Measurements from ENCODE around the gene EML4.

Gene EML4

DNA sequence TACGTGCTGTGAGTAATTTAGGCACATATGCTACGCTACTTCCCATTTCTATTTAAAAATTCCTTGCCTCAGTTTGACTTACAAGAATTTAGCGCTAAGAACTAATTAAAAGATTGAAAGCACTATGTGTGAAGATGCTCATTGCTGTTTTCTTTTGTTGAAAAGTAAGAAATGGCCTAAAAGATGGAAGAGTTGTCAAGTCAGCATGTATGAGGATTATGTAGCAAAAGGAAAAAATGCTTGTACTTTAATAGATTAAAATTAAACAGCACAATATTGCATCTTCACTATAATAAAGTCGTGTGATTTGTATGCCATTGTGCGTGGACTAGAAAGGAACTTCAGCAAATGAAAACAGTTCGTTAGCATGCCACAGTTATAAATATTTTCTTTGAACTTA is 114.9 kb downstream of the EML4 start:
- no peak for DNase-seq (ENCODE audit: low read depth, low spot score)
- H3K4me3 ChIP-seq (ENCODE audit: low read length): no peak overlapping the region

DNA sequence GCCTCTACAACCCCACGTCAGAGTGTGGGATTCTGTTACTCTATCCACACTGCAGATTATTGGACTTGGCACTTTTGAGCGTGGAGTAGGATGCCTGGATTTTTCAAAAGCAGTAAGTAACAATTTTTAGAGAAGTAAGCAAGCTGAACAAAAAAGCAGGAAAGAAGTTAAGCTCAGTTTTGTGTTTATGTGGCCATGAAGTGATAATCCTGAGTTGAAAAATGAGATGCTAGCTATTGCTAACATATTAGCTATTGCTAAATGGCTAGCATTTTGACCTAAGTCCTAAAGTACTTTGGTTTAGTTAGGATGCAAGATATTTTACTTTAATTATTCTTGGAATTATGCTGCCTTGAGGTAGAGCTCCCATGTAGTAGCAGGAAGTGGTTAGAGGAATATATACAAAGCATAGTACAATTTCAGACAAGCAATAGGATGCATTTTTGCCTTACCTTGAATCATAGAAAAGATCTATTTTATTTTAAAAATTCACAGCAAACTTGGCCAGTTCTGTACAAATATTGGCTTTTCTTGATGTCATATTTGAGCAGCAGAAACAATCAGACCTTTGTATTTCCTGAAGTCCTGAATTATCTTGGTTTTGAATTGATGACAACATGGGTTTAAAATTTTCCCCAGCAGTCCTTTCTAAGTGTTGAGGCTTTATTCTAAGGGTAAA is 117.3 kb downstream of the EML4 start:
- DNase-seq (ENCODE audit: low read depth, low spot score): no peak

DNA sequence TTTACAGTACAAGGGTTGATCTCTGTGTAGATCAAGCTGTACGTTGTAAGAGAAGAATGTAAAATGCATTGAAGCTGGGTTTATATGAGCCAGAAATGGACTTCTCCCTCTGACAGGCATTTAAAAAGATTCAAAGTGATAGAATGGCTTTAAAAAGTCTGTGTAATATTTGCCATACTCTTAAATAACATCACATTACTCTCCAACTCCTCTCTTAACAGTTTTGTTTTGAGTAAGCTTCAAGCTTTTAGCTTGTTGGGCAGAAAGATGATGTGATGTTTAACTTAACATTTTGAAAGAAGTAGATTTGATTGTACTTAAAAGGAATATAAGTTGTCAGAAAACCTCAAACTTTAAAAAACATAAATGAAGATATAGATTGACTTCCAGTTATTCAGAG is 119.7 kb downstream of the EML4 start:
- H3K4me3 ChIP-seq (ENCODE audit: low read length): no peak overlapping the region
- no peak for DNase-seq (ENCODE audit: low read depth, low spot score)

More for the DNA sequence above, 117.3 kb downstream of the EML4 start:
- H3K4me3 ChIP-seq (ENCODE audit: low read length): no peak overlapping the region

DNA sequence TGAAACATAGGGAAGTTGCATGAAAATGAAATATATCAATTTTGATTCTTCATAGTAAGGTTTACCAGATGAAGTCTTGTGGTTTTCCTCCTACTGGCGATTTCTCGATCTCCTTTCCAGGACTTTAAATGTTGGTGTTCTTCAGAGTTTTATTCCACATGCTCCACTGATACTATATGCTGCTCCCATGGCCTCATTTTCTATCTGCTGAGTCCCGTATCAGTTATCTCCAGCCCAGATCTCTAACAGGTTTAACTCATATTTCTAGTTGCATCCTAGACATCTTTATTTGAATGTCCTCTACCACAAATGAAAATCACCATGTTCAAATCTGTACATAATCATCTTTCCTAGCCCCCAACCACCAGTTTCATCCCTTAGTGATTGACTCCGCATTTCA is 120.1 kb downstream of the EML4 start:
- no peak overlapping the region for H3K4me3 ChIP-seq (ENCODE audit: low read length)
- no peak for DNase-seq (ENCODE audit: low read depth, low spot score)

DNA sequence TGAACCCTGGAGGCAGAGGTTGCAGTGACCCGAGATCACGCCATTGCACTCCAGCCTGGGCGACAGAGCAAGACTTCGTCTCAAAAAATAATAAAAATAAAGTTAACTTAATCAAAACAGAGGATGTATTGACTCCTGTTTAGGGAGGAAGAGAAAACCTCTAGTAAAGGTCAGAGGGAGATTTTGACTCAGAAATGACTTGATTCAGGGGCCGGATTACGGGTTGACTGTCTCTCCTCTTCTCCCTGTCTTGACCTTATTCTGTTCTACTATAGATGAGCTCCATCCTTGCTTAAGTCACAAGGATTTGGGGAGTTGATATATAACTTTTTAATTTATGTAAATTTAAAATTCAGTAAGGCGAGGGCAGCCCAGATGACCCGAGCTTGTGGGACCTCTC is 120.9 kb downstream of the EML4 start:
- DNase-seq (ENCODE audit: low read depth, low spot score): no peak

DNA sequence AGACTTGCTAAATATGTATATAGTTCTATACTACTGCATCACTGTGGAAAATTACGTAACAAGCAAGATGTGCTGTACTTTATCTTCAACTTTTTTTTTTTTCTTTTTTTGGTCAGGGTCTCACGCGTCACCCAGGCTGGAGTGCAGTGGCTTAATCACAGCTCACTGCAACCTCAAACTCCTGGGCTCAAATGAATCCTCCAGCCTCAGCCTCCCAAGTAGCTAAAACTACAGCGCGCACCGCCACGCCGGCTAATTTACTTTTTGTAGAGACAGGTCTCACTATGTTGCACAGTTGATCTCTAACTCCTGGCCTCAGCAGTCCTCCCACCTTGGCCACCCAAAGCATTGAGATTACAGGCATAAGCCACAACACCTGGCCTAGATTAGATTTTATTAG is 123.9 kb downstream of the EML4 start:
- H3K4me3 ChIP-seq (ENCODE audit: low read length): no peak overlapping the region
- DNase-seq (ENCODE audit: low read depth, low spot score): no peak

More for the DNA sequence above, 120.9 kb downstream of the EML4 start:
- no peak overlapping the region for H3K4me3 ChIP-seq (ENCODE audit: low read length)

DNA sequence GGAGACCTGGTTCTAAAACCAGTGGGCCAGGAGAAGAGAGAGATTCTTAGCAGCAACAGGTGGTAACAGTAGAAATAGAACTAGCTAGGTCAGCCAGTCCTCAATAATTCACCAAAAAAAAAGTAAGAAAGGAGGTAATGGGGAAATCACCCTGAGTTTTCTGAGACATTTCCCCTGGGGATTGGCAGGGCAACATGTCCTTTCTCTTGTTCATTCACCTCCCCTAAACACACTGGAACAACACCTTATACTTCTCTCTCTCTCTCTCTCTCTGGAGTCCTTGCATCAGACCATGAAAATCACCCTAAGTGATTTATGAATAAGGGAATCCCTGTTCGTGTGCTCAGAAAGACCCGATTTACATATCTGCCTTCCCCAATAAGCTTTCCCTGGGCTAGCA is 127.1 kb downstream of the EML4 start:
- no peak overlapping the region for H3K4me3 ChIP-seq (ENCODE audit: low read length)
- no peak for DNase-seq (ENCODE audit: low read depth, low spot score)

DNA sequence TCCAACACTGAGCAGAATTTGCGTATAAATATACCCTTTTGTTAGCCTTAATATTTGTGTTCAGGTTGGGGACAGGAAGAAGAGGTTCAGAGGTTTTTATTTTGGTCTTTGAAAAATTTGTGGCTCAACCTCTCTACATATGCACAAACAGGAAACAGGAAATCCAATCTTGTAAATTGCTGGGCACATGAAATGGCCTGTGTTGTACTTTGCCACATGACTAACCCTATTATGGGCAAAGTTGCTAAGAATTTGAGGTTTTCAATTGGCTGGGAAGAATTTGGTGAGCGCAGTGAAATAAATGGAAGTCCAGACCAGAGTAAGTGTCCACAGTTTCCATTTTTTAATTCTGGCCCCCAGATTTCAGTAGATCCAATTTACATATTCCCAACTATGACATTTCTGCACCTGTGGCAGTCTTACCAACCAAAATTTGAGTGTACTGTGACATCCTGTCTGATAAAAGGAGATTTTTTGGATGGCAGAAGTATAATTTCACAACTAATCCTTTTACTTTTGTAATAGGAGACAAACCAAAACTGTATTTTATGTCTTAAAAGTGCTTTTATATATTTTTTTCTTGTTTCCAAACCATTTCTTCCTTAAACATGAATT is 128.3 kb downstream of the EML4 start:
- no peak overlapping the region for H3K4me3 ChIP-seq (ENCODE audit: low read length)
- DNase-seq (ENCODE audit: low read depth, low spot score): peak; percentile 41

DNA sequence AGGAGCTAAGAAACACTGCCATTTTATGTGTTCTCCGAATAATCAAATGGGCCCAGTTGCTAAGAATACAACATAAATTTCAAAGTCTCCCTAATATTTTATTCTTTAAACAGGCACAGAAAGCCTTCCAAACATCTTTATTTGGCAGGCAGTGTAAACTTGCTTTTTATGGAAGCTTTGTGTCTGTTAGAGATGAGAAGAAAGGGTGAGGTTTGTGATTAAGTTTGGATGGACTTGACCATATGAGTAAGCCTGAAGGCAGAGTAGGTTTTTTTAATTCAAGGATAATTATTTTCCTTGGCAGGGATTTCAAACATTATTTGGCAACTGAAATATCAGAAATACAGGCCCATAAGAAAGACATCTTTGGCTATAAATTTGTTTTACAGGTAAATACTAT is 129.0 kb downstream of the EML4 start:
- DNase-seq (ENCODE audit: low read depth, low spot score): no peak
- no peak overlapping the region for H3K4me3 ChIP-seq (ENCODE audit: low read length)

DNA sequence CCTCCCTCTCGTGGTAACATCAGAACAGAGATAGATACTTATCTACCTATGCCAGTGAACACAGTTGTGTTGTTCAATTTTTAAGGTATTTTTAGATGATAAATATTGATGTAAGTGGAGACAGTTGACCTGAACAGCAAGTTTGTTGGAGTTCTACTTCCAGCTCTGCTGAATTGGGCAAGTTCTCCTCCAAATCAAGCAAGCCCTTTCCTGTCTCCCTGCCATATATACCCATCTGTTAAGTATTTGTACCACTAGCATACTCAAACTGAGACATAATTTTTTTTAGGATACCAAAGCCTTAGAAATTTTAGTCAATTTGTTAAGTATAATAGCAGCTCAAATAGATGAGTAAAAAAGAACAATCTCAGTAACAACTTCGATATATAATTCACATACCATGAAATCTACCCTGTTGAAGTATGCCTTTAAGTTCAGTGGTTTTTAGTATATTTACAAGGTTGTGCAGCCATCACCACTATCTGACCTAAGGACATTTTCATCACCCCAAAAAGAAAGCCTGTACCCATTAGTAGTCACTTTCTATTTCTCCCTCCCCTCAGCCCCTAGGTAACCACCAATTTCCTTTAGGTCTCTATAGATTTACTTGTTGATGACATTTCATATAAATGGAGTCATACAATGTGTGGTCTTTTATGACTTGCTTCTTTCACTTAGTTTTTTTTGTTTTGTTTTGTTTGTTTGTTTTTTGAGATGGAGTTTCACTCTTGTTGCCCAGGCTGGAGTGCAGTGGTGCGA is 130.0 kb downstream of the EML4 start:
- DNase-seq (ENCODE audit: low read depth, low spot score): no peak
- H3K4me3 ChIP-seq (ENCODE audit: low read length): no peak overlapping the region

DNA sequence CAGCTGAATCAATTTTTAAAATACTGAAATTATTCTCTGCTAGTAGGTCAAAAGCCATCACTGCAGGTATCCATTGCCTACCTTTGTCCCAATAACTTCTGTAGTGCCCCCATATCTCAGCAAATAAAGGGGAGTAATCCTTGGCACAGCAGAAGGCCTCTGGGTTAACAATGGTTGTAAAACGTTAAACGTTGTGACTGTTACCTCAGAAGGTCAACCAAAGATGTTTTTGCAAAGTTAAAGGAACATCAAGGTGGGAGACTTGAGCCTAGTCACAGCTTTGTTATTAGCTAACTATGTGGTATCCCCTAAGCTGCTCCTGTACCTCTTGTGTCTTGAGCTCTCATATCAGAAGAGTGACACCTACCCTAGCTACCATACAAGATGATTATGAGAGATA is 131.4 kb downstream of the EML4 start:
- DNase-seq (ENCODE audit: low read depth, low spot score): no peak
- no peak overlapping the region for H3K4me3 ChIP-seq (ENCODE audit: low read length)

DNA sequence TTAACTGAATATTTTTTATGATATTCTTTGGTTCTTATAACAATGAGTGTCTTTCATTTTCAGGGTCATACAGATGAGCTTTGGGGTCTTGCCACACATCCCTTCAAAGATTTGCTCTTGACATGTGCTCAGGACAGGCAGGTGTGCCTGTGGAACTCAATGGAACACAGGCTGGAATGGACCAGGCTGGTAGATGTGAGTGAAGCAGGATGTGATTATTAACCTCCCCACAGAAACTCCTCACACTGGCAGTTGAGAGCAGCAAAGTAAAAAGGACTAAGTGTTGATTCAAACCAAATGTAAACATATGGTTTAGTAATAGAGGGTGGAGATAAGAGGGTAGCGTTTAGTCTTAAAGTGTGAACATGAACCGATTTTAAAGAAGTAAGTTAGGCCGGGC is 134.1 kb downstream of the EML4 start:
- no peak overlapping the region for H3K4me3 ChIP-seq (ENCODE audit: low read length)
- DNase-seq (ENCODE audit: low read depth, low spot score): no peak

DNA sequence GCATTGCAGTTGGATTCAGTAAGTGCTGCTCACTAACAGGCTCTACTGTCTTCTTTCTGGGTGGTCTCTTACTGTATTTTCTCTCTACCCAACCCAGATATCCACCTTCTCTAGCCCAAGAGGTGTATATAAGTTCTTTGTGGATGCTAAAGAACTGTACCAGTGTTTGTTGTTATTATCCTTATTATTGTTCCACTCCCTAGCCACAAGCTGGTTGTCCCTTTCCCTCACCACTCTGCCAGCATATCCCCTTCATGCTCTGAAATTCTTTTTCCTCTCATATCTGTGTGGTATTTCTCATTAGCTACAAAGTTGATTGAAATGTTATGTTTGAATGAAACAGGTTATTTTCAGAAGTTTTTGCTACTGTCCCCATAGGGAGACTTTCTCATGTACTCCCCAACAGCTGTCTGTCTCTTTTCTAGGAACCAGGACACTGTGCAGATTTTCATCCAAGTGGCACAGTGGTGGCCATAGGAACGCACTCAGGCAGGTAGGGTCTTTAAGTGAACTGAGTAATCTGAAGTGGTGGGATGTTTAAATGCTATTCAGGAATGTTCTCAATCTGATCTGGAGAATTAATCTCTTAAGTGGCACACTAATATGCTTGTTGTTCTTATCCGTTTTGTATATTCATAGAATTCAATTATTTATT is 135.0 kb downstream of the EML4 start:
- H3K4me3 ChIP-seq (ENCODE audit: low read length): no peak overlapping the region
- DNase-seq (ENCODE audit: low read depth, low spot score): no peak

DNA sequence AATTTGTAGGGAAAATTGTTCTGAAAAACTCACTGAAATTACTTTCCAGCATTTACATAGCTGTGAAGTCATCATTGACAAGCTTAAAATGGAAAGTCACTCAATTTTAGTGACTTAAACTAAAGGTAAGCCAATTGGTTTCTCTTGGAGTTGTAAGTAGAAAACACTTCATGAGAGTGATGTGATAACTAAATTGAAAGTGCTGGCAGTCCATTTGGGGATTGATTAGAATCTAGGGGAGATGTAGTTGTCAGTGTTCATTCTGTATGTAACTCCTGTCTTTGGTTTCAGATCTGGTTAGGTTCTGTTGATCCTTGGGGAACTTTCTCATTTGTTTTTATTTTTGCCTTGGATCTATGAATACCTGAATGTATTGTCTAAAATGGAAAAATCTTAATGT is 138.0 kb downstream of the EML4 start:
- no peak for DNase-seq (ENCODE audit: low read depth, low spot score)
- no peak overlapping the region for H3K4me3 ChIP-seq (ENCODE audit: low read length)

DNA sequence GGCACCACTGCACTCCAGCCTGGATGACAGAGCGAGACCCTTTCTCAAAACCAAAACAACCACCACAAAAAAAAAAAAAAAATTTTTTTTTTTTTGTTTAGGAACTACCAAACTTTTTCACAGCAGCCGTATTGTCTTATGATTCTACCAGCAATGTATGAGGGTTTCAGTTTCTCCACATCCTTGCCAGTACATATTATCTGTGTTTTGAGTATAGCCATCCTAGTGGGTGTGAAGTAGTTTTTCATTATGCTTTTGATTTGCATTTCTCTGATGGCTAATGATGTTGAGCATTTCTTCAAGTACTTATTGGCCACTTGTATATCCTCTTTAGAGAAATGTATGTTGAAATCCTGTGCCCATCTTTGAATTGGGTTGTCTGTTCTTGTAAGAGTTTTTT is 140.2 kb downstream of the EML4 start:
- no peak for DNase-seq (ENCODE audit: low read depth, low spot score)
- no peak overlapping the region for H3K4me3 ChIP-seq (ENCODE audit: low read length)

DNA sequence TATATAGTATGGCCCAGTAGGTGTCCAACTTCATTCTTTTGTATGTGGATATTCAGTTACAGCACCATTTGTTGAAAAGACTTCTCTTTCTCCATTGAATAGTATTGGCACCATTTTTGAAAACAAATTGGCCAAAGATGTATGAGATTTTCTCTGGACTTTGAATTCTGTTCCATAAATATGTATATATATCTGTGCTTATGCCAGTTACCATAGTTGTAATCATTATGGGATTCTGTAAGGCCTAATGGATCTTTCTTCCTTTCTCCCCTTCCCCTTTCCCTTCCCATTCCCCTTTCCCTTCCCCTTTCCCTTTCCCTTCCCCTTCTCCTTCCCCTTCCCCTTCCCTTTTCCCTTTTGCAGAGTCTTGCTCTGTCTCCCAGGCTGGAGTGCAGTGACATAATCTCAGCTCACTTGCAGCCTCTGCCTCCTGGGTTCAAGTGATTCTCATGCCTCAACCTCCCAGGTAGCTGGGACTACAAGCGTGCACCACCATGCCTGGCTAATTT is 140.9 kb downstream of the EML4 start:
- no peak overlapping the region for H3K4me3 ChIP-seq (ENCODE audit: low read length)
- no peak for DNase-seq (ENCODE audit: low read depth, low spot score)

DNA sequence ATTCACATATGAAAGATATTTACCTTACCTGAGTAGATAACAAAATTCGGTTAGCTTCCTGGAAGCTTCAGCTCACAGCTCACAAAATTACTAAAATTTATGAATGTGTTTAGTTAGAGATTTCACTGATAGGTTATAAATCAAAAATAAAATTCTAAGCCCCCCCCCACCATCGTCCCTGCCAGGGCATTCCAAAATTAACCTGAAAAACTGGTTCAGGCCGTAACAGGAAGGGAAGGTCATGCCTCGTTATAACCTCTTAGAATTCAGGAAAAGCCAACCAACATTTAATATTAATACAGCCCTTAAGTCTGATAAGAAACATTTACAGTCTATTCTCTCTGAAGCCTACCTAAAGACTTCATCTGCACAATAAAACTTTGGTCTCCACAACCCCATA is 143.0 kb downstream of the EML4 start:
- no peak overlapping the region for H3K4me3 ChIP-seq (ENCODE audit: low read length)
- DNase-seq (ENCODE audit: low read depth, low spot score): no peak

DNA sequence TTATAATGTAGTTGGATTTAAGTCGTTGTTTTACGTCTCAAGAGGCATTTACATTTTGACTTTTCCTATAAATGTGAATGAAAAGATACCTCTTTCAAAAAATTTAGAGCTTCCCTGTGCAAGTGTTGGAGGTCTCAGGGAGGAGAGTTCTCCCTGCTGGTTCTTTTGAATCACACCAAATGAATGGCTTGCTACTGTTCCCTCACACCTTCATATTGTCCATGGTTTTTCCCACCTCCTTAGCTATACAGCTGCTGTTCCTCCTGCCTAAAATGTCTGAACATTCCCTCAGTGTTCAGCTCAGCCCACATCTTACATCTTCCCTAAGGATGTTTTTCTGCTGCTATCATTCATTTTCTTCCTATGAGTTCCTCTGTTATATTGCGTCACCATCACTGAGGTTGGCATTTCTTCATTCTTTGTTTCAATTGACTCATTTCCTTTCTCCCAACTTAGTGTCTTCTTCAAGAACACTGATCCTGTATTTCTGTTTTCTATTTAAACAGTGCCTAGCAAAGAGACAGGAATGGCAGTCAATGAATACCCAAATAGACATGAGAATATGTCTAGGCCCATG is 145.8 kb downstream of the EML4 start:
- H3K4me3 ChIP-seq (ENCODE audit: low read length): no peak overlapping the region
- no peak for DNase-seq (ENCODE audit: low read depth, low spot score)

DNA sequence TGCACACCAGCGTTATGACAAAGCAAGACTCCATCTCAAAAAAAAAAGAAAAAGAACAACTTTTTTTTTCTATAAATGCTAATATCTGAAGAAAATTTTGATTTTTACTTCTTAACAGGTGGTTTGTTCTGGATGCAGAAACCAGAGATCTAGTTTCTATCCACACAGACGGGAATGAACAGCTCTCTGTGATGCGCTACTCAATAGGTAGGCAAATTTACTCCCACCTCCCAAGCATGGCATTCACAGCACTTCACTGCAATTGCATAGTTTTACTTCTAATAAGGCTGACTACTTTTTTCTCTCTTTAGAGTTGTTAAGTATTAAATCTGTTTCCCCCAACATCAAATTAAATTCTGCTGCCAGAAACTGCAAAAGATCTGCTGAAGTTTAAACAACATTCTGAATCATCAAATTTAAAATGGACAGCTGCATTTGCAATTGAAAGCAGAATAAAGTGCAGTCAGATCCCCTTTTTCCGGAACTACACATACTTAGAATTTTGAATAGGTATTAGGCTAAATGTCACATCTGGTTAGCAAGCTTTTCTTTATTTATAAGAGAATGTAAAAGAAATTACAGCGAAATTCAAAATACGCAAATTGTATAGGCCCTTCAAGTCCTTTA is 146.8 kb downstream of the EML4 start:
- no peak for DNase-seq (ENCODE audit: low read depth, low spot score)
- no peak overlapping the region for H3K4me3 ChIP-seq (ENCODE audit: low read length)
